NCI-H2029 (cell line): ENCODE results near the gene GAB1.

Experiments used
- DNase-seq: peaks from one replicate; lab custom pipeline; 2025; lab: John Stamatoyannopoulos, UW

GAB1 gene

DNA sequence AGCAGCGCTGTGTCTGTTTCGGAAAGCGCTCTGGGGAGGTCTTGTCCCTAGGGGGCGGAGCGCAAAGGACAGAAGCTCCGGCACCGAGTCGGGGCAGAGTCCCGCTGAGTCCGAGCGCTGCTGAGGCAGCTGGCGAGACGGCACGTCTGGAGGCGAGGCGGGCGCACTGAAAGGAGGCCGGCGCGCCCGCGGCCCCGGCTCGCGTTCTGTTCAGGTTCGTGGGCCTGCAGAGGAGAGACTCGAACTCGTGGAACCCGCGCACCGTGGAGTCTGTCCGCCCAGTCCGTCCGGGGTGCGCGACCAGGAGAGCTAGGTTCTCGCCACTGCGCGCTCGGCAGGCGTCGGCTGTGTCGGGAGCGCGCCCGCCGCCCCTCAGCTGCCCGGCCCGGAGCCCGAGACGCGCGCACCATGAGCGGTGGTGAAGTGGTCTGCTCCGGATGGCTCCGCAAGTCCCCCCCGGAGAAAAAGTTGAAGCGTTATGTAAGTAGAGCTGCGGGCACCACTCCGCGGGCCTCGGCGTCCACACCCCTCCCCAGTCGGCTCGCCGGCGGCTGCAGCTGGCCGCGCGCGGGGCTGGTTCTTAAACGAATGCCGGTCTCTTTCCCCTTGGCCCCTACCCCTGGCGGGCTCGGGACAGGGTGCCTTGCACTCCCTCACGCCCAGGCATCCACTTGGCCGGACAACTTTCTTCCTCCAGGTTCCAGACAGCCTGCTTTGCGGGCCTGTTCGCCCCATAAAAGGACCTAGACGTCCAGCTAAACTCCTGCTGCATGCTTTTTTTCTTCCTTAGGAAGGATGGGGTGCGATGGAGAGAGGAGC lies at the start of gene GAB1:
GAB1 (plus strand) TSS at position 96 of the 819 bp plus-strand sequence; CDS start at position 409, 313 bp downstream.
- peak; percentile 17 for DNase-seq

DNA sequence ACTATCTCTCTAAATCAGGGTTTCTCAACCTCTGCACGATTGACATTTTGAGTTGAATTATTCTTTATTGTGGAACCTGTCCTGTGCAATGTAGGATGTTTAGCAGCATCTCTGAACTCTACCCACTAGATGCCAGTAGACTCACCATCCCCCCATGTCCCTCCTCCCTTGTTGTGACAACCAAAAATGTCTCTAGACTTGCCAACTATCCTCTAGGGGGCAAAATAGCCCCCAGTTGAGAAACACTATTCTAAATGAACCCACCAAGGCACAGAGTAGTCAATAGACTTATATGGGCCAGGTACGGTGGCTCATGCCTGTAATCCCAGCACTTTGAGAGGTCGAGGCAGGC lies 49.1 kb upstream of the GAB1 start:
- DNase-seq: no peak

DNA sequence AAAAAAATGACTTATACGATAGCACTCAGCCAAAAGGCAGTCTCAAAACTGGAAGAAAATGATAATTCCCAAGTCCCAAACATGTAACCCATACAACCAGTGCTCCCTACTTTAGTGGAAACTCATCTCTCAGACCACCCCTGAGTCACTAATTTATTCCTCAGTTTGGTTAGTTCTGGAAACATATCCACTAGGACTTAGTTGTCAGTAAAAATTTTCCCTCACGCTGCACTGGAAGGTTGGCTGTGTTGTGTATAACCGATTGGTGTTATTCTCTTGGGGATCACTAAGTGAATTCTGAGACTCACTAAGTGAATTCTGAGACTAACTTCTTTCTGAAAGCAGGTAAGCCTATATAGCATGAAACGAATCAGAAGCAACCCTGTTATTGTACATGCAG lies 48.5 kb upstream of the GAB1 start:
- DNase-seq: no peak

- DNase-seq: no peak
Observed at GRCh38 chr4:143289370-143289769, 47.3 kb upstream of the GAB1 start.

- no peak for DNase-seq
Observed at GRCh38 chr4:143291314-143291713, 45.4 kb upstream of the GAB1 start.

DNA sequence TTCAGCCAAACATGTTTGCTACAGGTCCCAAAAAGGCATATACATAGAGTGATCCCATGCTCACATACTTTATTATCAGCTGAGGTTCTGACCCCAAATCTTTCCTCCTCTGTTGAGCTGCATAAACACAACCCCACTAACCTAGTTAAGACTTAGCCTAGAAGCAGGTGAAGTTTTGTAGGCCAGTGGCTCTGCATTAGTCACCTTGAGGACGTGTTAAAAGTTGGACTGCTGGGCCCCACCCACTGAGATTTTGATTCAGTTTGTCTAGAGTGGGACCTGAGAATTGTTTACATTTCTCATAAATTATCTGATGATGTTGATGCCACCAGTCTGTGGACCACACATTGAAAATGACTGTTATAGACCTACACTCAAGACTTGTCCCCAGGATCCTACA lies 43.8 kb upstream of the GAB1 start:
- DNase-seq: no peak

GRCh38 chr4:143294310-143294709 lies 42.4 kb upstream of the GAB1 start:
- DNase-seq: no peak

- no peak for DNase-seq
Observed at GRCh38 chr4:143294710-143295275, 41.9 kb upstream of the GAB1 start.

- no peak for DNase-seq
Observed at GRCh38 chr4:143296397-143297067, 40.1 kb upstream of the GAB1 start.

DNA sequence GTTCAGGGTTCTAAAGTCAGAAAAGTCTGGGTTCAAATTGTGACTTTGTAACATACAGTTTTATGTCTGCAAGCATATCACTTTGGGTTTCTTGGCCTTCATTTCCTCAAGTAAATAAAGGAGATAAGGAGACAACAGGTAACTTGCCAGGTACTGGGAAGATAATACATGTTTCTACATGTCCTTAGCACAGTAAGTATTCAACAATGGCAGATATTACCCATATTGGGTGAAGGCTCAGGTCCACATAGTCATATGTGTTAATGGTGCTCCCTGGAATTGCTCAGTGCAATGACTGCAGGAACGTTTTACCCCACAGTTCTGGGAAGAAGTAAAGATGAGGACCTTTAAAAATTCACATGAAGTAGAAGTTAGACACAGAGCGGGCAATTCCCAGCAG lies 35.8 kb upstream of the GAB1 start:
- no peak for DNase-seq

GRCh38 chr4:143302536-143302935 lies 34.1 kb upstream of the GAB1 start:
- DNase-seq: no peak

GRCh38 chr4:143306788-143307187 lies 29.9 kb upstream of the GAB1 start:
- no peak for DNase-seq

GRCh38 chr4:143307531-143307930 lies 29.1 kb upstream of the GAB1 start:
- DNase-seq: no peak

GRCh38 chr4:143308377-143308776 lies 28.3 kb upstream of the GAB1 start:
- DNase-seq: no peak

DNA sequence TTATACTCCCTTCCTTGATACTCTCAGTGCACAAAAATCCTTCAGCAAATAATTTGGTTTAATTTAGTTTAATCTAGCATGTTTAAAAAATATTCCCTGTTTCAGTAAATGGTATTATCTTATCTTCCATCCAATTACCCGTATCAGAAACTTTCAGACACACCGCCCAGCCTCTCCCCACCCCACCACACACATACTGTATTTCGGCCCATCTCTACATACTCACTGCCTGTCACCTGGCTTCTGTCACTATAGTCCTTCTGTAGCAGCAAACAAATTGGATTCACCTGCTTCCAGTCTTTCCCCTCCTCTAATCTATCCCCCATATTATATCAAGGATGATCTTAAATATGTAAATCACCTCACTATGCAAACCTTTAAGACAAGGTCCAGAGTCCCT lies 24.8 kb upstream of the GAB1 start:
- no peak for DNase-seq

- no peak for DNase-seq
Observed at GRCh38 chr4:143313521-143313920, 23.2 kb upstream of the GAB1 start.

DNA sequence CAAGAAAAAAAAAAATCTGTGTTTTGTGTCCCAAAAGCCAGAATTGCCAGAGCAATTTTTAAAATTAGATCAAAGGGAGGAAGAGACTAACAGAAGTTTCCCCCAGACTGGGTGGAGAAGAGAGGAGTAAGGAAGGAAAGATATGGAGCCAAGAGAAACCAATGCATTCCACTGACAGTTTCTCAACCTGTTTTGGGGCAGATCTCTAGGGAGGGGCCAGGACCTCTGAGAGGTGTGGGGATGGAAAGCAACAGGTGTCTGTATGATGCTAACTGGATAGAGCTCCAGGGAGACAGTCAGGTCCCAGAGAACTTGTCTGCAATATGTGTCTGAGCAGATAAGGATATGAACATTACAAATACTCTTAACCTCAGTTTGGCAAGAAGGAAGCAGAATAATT lies 22.7 kb upstream of the GAB1 start:
- DNase-seq: no peak

- DNase-seq: no peak
Observed at GRCh38 chr4:143320113-143320512, 16.6 kb upstream of the GAB1 start.

DNA sequence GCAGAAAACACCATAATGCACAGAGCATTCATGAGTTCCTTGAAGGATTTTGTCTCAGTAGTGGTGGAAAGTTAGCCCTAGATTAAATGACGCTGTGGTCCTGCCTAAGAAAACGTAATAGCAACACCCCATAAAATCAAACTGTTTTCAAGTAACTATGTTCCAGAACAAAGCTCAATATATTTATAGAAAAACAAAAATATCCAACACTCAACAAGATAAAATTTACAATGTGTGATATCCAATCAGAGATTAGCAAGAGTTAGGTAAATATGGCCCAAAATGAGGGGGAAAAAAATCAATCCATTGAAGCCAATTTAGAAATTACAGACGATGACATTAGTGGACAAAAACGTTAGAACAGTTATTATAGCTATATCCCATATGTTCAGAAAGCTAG lies 9.9 kb upstream of the GAB1 start:
- no peak for DNase-seq

DNA sequence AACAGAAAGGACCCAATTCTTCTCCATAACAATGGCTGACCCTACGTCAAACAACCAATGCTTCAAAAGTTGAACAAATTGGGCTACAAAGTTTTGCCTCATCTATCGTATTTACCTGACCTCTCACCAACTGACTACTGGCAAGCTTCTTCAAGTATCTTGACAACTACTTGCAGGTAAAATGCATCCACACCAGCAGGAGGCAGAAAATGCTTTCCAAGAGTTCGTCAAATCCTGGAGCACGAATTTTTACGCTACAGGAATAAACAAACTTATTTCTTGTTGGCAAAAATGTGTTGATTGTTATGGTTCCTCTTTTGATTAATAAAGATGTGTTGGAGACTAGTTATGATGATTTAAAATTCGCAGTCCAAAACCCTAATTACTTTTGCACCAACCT lies 6.7 kb upstream of the GAB1 start:
- DNase-seq: no peak

GRCh38 chr4:143335979-143336780 lies 496 bp upstream of the GAB1 start:
- peak; percentile 7 for DNase-seq

- no peak for DNase-seq
Observed at GRCh38 chr4:143337600-143338287, 1.1 kb downstream of the GAB1 start.
